Measurements from ENCODE around the gene ZMYM2.

ZMYM2 gene

GRCh38 chr13:20049558-20050473, 91.3 kb downstream of the ZMYM2 start:
- DNase-seq = no peak

DNA sequence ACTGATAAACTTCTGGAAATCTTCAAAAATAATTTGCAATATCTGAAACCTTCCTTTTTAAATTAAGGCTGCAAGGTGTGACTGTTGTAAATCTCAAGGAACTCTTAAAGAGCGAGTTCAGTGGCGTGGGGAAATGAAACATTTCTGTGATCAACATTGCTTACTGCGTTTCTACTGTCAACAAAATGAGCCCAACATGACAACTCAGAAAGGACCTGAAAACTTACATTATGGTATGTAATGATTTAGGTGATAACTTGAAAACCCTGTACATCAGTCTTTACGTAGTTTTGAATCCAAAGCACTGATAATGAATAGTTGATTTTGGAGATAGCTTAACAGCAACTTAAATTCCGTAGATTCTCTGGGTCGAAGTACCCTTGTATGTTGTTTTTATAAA, 92.8 kb downstream of the ZMYM2 start:
- no peak for DNase-seq

- DNase-seq = no peak
Measured at GRCh38 chr13:20053016-20053415, 94.5 kb downstream of the ZMYM2 start.

DNA sequence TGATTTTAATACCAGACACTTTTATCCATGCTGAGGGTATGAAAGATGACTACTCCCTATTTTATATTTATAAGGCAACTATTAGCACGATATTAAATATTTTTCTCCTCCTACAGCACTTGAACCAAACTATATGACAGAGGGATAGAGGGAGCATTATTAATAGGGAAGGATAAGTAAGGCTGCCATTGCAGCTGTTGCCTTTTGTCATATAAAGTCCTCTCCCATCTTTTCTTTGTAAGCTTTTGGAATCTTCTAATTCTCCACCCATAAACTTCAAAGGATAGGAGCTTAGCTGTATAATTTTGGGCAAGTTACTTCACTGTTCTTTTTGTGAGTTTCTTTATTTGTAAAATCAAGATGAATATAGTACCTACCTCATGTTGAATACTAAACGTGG, 95.4 kb downstream of the ZMYM2 start:
- DNase-seq = no peak

DNA sequence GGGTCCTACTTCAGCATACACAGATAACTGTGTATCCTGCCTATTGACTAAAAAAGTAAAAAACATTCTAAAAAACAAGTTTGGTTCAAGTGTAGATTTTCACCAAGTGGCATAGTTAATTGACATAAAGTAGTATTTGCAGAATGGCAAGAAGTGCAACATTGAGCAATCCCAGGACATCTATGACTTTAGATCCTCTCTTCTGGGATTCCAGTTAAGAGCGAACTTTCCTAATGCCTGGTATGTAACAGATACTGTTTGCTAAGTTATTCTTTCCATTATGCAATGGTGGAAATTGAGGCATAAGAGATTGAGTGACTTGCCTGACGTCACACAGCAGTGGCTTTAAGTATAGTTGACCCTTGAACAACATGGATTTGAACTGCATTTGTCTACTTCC, 96.1 kb downstream of the ZMYM2 start:
- DNase-seq = no peak

DNA sequence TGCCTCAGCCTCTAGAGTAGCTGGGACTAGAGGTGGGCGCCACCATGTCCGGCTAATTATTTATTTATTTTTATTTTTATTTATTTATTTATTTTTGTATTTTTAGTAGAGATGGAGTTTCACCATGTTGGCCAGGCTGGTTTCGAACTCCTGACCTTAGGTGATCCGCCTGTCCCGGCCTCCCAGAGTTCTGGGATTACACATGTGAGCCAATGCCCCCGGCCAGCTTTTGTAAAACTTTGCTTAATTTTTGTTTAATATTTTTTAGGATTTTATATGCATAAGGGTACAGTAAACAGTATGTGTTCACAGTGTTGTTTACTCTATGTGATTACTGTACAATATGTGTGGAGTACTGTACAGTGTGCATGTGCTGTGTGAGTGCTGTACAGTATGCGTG, 98.7 kb downstream of the ZMYM2 start:
- no peak for DNase-seq

DNA sequence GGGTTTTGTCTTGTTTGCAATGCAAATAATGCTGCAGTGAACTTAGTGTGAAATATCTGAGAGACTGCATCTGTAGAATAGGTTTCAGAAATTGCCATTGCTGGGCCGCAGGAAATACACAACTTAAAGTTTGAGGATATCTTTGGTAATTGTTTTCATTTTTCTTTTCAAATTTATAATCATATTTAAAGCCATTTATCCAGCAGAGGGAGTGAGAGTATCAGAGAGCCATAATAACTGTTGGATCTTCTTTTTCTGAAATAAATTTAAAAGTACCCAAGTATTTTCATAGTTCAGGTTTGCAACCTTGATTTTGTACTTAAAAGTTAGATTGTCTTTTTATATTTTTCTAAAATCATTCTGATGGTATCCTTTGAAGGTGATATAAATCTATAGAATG, 99.4 kb downstream of the ZMYM2 start:
- no peak for DNase-seq

GRCh38 chr13:20058476-20058875, 99.9 kb downstream of the ZMYM2 start:
- no peak for DNase-seq

DNA sequence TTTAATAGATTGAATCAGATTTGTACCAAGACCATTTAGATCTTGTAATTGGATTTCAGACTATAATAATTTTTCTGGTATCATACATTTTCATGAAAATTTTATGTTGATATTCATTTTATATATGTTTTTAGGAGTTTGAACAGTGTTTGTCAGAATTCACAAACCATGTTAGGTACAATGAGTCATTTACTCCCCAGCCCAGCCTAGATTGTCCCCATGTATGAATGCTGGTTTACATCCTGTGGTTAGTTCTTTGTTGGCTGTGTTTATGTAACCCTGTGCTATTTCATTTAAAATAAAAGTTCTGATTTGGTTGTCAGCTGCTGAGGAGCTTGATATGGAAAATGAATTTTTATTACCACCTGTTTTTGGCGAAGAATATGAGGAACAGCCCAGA, 105.6 kb downstream of the ZMYM2 start:
- DNase-seq = no peak

GRCh38 chr13:20065516-20065915, 107.0 kb downstream of the ZMYM2 start:
- DNase-seq = no peak

DNA sequence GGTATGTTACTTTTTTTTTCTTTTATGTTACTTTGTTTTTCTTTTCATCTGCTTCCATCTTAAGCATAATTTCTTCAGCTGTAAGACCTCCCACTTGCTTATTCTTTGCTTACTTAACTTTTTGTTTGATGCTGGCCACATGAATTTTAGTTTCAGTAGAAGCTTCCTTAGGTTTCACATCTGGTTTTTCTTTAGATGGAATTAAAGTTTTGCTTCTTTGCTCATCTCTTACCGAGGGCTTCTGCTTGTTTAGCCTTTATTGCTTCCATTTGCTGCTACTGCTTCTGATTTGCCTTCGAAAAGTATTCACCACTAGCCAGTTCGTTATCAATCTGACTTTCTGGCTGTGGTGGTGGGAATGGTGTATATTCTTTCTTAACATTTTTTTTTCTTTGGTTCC, 111.4 kb downstream of the ZMYM2 start:
- no peak for DNase-seq

DNA sequence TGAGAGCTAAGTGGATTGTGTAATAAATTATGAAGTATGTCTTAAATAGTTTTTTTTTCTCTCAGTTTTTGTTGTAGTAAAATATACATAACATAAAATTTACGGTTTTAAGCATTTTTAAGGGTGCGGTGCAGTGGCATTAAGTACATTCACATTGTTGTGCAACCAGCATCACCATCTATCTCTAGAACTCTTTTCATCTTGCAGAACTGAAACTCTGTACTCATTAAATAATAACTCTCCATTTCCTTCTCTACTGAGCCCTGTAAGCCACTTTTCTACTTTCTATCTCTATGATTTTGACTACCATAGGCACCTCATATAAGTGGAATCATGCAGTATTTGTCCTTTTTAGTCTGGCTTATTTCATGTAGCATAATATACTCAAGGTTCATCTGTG, 115.2 kb downstream of the ZMYM2 start:
- DNase-seq = no peak

DNA sequence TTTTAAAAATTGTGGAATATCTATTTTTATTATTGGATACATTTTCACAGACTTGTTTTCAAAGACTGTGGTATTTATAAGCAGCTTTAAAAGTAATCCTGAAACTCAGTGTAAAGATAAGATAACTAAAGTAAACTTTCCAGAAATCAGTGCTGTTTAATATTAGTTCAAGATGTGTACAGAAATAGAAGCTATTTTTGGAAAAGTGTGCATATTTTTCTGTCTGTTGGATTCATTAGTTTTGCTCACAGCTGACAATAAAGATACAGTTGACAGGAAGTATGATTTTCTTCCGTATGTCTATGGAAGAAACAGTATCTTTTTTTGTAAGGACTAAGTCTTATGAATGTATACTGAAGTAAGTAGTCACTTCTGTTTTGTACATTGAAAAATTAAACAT, 116.4 kb downstream of the ZMYM2 start:
- no peak for DNase-seq

DNA sequence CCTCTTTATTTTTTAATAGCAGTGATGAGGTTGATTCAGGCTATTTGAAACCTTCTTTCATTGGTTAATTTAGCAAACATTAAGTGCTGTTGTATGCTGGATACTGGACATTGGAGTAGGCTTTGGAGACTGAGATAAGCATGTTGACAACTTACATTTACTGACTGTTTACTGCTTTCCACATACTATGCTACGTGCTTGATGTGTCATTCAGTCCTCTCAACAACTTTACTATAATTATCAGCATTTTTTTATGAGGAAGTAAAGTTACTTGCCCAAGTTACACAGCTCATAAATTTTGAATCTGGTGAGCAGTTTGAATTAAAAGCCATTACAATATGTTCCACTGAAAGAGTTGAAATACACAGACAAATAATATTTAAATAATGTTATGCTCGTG, 118.6 kb downstream of the ZMYM2 start:
- no peak for DNase-seq

DNA sequence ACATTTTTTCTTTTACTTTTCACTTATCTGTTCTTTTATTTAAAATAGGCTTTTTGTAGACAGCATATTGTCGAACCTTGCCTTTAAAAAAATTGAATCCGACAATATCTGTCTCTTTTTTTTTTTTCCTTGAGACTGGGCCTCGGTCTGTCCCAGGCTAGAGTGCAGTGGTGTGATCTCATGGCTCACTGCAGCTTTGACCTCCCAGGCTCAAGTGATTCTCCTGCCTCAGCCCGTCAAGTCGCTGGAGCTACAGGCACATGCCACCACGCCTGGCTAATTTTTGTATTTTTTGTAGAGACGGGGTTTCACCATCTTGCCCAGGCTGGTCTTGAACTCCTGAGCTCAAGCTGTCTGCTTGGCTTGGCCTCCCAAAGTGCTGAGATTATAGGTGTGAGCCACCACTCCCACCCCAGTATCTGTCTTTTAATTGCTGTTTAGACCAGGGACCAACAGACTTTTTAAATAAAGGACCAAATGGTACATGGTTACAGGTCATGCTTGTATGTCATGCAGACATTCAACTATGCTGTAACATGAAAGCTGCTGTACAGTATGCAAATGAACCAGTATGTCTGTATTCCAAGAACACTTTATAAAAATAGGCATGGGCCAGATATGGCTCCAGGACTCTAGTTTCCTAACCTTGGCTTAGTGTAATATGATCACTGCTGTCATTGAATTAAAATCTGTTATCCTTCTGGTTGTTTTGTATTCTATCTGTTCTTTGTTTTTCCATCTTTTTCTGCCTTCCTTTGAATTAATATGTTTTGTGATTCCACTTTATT, 122.0 kb downstream of the ZMYM2 start:
- DNase-seq = no peak

GRCh38 chr13:20090349-20090748, 131.8 kb downstream of the ZMYM2 start:
- no peak for DNase-seq

DNA sequence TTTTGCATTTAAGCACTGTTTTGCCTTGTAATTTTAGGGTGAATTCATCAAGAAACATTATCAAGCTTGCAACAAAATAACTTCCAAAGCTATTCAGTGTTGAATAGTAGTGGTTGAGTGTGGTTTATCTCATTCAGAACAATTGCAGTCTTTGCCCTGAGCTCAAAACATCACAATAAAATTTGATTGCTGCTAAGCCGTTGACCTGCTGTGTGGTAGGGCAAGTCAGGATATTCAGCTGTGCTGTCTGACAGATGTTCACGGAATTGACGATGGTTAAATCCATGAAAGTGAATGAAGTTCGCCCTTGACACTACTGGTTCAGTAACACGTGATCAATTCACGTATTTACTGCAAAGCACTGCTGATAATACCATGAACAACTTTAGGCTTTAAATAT, 135.4 kb downstream of the ZMYM2 start:
- no peak for DNase-seq

- no peak for DNase-seq
Measured at GRCh38 chr13:20099319-20099718, 140.8 kb downstream of the ZMYM2 start.

DNA sequence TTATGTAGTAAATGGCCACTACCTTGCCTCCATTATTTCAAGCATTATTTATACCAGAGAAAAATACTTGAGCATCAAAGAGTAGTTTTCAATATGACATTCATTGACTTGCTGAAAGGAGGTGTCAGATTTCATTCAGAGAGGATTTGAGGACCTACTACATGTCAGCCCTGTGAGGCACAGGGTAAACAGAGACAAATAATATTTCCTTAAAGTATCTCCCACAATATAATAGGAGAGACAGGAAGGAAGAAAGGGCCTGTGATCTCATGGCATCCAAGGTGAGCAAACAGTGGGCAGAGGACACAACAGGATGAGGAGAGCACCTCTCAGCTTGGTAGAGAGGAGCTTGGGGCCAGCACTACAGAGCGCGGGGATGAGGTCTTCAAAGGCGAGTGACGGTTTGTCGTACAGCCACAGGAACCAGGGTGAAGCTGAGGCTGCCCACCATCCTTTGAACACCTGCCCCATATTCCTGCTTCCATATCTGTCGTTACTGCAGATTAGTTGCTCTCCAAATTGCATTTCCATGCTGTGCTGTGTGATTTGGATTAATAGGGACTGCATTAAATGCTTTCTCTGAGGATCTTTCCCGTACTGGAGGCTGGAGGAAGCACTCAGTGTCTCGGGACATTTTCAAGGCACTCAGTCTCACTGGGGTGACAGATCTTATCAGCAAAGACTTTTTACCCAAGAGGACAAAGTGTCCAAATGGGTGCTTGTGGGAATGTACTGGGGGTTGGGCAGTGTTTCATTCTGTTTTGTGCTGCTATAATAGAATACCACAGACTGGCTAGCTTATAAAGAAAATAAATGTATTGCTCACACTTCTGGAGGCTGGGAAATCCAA, 143.2 kb downstream of the ZMYM2 start:
- DNase-seq = no peak

DNA sequence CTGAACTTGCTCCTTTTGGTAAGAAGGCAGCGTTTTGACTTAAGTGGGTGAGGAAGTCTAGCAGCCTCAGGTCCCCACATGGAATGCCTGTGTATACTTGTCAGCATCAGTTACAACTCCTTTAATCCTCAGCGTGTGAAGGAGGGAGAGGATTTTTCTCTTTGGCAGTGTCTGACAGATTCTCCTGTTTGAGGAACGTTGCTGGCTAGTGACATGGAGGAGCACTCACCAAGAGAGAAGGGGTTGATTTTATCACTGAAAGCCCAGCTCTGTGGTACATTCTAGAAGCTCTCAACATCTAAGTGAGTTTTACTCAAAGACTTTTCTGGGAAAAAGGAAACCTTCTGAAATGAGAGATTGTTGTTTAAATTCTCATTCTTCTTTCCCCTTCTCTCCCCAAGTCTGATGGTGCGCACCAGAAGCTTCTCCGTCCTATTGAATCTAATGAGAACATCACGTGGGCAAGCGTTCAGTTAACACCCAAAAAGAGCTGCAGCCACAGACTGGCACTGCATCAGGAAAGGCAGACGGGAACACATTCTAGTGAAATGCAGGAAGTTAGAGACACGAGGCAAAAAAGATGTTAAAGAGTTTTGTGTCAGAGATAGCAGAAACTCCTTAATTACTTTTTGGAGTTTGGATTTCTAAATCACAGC, 144.1 kb downstream of the ZMYM2 start:
- no peak for DNase-seq

GRCh38 chr13:20105161-20105689, 146.7 kb downstream of the ZMYM2 start:
- no peak for DNase-seq

- DNase-seq = no peak
Measured at GRCh38 chr13:20106742-20107141, 148.2 kb downstream of the ZMYM2 start.
